GM20000 (cell line): ENCODE measurements around the gene P3H2.
A peak's percentile ranks its signal among the peaks of the same experiment; 100 is the strongest.

Experiments used
- DNase-seq: peaks from one replicate; pipeline ENCODE4 v3.0.0; 2012; ENCODE audit warnings: low spot score
- CTCF ChIP-seq: IDR thresholded peaks from 2 replicates; pipeline ENCODE4 v1.5.1; 2012; ENCODE audit warnings: mild to moderate bottlenecking, control low read depth; ENCODE audit errors: extremely low read depth, missing control alignments

The P3H2 gene

GRCh38 chr3:190124067-190124466 is 3.4 kb upstream of the P3H2 start:
- no peak for TF ChIP-seq CTCF
- DNase-seq, result no peak

- DNase-seq, result no peak
- TF ChIP-seq CTCF, result no peak
Measured at GRCh38 chr3:190122198-190122771, 1.6 kb upstream of the P3H2 start.

GRCh38 chr3:190121383-190121782 is 686 bp upstream of the P3H2 start:
- no peak for DNase-seq
- TF ChIP-seq CTCF, result no peak

- TF ChIP-seq CTCF, result no peak
- no peak for DNase-seq
Measured at GRCh38 chr3:190121061-190121377, 322 bp upstream of the P3H2 start.

GRCh38 chr3:190119461-190120268 is 1.0 kb downstream of the P3H2 start:
- TF ChIP-seq CTCF, result no peak
- peak; percentile 49 for DNase-seq

GRCh38 chr3:190118438-190118837 is 2.3 kb downstream of the P3H2 start:
- DNase-seq, result no peak
- TF ChIP-seq CTCF, result no peak

GRCh38 chr3:190117981-190118380 is 2.7 kb downstream of the P3H2 start:
- no peak for DNase-seq
- TF ChIP-seq CTCF, result no peak
